Cardiac septum (tissue), 1 donor: ENCODE data around the gene FGG. TPM values are rescaled to one million over a fixed set of nuclear protein-coding genes. Genes with fewer than 3 reads are reported as not detected.
"Not testable (repeated sequence)": the region's sequence is repeated elsewhere in the genome, so short reads cannot be mapped to it uniquely, and the experiment has no call there.

ENCODE experiments used
- DNase-seq: peaks from one replicate; pipeline ENCODE4 v3.0.0-alpha.2; 2020; ENCODE audit warnings: low spot score
- intact Hi-C: fragments of 100-400 bp; cut with DNase I; formaldehyde crosslinking; loops from one replicate; pipeline ENCODE4 v1.14.0; 2022
- total RNA-seq: library from RNA; stranded (reverse); fragmentation: NEBNext Ultra II Directional; extraction: Animal tissue kit (Norgen Biotek cat#: 25700); gene quantifications from one replicate; pipeline ENCODE4 v1.2.1, GENCODE V29; 2021
- donor health status: DM: no; HTN: no; CAD: no.

FGG gene
- total RNA-seq, 1 donor from 2014 or later: not detected

GRCh38 chr4:154615211-154615610, 2.8 kb upstream of the FGG start:
- intact Hi-C loops: no loop called here

GRCh38 chr4:154614306-154614705, 1.9 kb upstream of the FGG start:
- no peak for DNase-seq
- intact Hi-C loops: no loop called here

More at GRCh38 chr4:154615211-154615610, 2.8 kb upstream of the FGG start:
- no peak for DNase-seq

- no peak for DNase-seq
- intact Hi-C loops: no loop called here
These were observed 623 bp downstream of the FGG start for GRCh38 chr4:154611833-154612232.

GRCh38 chr4:154610582-154610981, 1.9 kb downstream of the FGG start:
- intact Hi-C loops: no loop called here
- DNase-seq: no peak

GRCh38 chr4:154609532-154609931, 2.9 kb downstream of the FGG start:
- DNase-seq: no peak
- intact Hi-C loops: no loop called here

GRCh38 chr4:154608361-154609252, 3.8 kb downstream of the FGG start:
- intact Hi-C loops: no loop called here
- no peak for DNase-seq

- intact Hi-C loops: no loop called here
These were observed 5.4 kb downstream of the FGG start for GRCh38 chr4:154606728-154607723.

GRCh38 chr4:154604696-154605200, 7.7 kb downstream of the FGG start:
- no peak for DNase-seq
- intact Hi-C loops: no loop called here

More at GRCh38 chr4:154606728-154607723, 5.4 kb downstream of the FGG start:
- DNase-seq: no peak

GRCh38 chr4:154603033-154603943, 9.2 kb downstream of the FGG start:
- DNase-seq: no peak
- intact Hi-C loops: no loop called here

GRCh38 chr4:154602404-154603020, 9.9 kb downstream of the FGG start:
- no peak for DNase-seq
- intact Hi-C loops: no loop called here

- DNase-seq: no peak
- intact Hi-C loops: no loop called here
These were observed 14.4 kb downstream of the FGG start for GRCh38 chr4:154597798-154598774.

- intact Hi-C loops, DNase-seq: not testable (repeated sequence)
These were observed 15.2 kb downstream of the FGG start for GRCh38 chr4:154597281-154597680.

GRCh38 chr4:154595807-154596206, 16.6 kb downstream of the FGG start:
- no peak for DNase-seq
- intact Hi-C loops: no loop called here

- intact Hi-C loops, DNase-seq: not testable (repeated sequence)
These were observed 18.1 kb downstream of the FGG start for GRCh38 chr4:154594343-154594742.

GRCh38 chr4:154593868-154594267, 18.6 kb downstream of the FGG start:
- intact Hi-C loops: no loop called here
- DNase-seq: no peak

GRCh38 chr4:154591890-154592289, 20.6 kb downstream of the FGG start:
- DNase-seq: no peak
- intact Hi-C loops: no loop called here

- intact Hi-C loops: no loop called here
- no peak for DNase-seq
These were observed 22.0 kb downstream of the FGG start, which contains the start of gene FGA for GRCh38 chr4:154590329-154591006. FGA (minus strand) TSS chr4:154590742; CDS start chr4:154590687, 55 bp downstream.
